Thyroid gland (tissue), 4 donors: ENCODE results near the gene SLC7A7. TPM values are rescaled to one million over a fixed set of nuclear protein-coding genes. Genes with fewer than 3 reads are reported as not detected.
"Not testable (repeated sequence)": the region's sequence is repeated elsewhere in the genome, so short reads cannot be mapped to it uniquely, and the experiment has no call there.

Source experiments
- DNase-seq, 2 donors: peaks; one replicate each; pipeline ENCODE4 v3.0.0-alpha.2; 2019
- H3K27ac ChIP-seq, 3 donors: fragments of 200-600 bp; sonication (generic); 1 replicate in 2 of 3; 2 replicates in 1 of 3; pipeline ENCODE4 v1.5.1; 2016 to 2019; ENCODE audit warnings: mild to moderate bottlenecking in 1 of 3, moderate library complexity in 1 of 3
- H3K27me3 ChIP-seq: fragments of 200-600 bp; sonication (generic); one replicate; pipeline ENCODE4 v1.5.1; 2019
- H3K36me3 ChIP-seq, 2 donors: fragments of 200-600 bp; sonication (generic); one replicate each; pipeline ENCODE4 v1.5.1; 2016 to 2019
- H3K4me1 ChIP-seq, 2 donors: fragments of 200-600 bp; sonication (generic); one replicate each; pipeline ENCODE4 v1.5.1; 2017 to 2019
- H3K4me3 ChIP-seq, 3 donors: fragments of 200-600 bp; sonication (generic); replicated peaks in 1 of 3; 1 replicate in 2 of 3; 2 replicates in 1 of 3; pipeline ENCODE4 v1.5.1; 2016; ENCODE audit warnings: mild to moderate bottlenecking in 1 of 3
- H3K9me3 ChIP-seq: fragments of 200-600 bp; sonication (generic); one replicate; pipeline ENCODE4 v1.5.1; 2017
- POLR2A ChIP-seq, 2 donors: fragments of 450-650 bp; IDR thresholded peaks; one replicate each; pipeline ENCODE4 v1.6.1; 2017; ENCODE audit warnings: antibody characterized with exemption in 2 of 2, mild to moderate bottlenecking in 2 of 2, moderate library complexity in 1 of 2
- WGBS, 2 donors: methylation state at CpG; one replicate each; pipeline ENCODE4 v1.1.5; 2017; 5-methylcytosine and 5-hydroxymethylcytosine counted together
- intact Hi-C: fragments of 100-400 bp; cut with DNase I; formaldehyde crosslinking; loops from one replicate; pipeline ENCODE4 v1.15.1; 2023
- small RNA-seq: library from RNA; depleted of rRNA; stranded (forward); fragments of <200 nt; gene quantifications from one replicate; pipeline ENCODE3, GENCODE V24; 2016
- total RNA-seq, 4 donors: library from RNA; depleted of rRNA; stranded (reverse); fragments of >200 nt; gene quantifications; one replicate each; pipeline ENCODE4 v1.2.3, GENCODE V29; 2016
- TF ChIP-seq, protein P1 (sequence below), 6 experiments: fragments of 200-600 bp in 3 of 6; fragments of 450-650 bp in 3 of 6; sonication (generic) in 3 of 6; IDR thresholded peaks; one replicate each; pipeline ENCODE4 v1.5.1; 2016 to 2019; ENCODE audit warnings: antibody characterized with exemption in 6 of 6, mild to moderate bottlenecking in 2 of 6, inconsistent platforms in 1 of 6, moderate library complexity in 1 of 6

SLC7A7 gene
- total RNA-seq, 4 donors from 2014 or later = 8.4 to 15.1 (median 13.7) TPM

DNA sequence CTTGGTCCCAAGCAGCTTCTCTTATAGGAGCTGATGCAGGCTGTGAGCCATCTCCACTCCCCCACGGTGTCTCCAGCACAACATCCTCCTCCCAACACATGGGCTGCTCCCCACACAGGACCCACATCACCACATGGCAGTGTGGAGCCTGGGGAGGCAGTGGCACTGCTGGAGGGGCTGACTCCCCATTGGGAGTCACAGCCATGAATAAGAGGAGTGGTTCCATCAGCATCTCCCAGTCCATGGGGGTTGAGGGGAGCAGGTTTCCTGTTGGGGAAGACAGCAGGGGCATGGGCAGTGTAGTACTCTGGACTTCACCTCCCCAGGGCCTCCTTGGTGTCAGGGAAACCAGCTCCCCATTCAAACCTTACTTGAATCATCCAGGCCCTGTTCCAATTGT lies 89.2 kb downstream of the SLC7A7 start:
- no peaks in the 10 kb centered on the region for H3K27me3 ChIP-seq
- DNase-seq = no peak
- H3K27ac ChIP-seq = no peak overlapping the region
- H3K4me3 ChIP-seq = no peak overlapping the region
- intact Hi-C loops = no loop called here
- 75 to 100% methylated on average over 1 of the region's 1 CpG for WGBS, 2 donors
- TF ChIP-seq POLR2A (IDR thresholded peaks at IDR 0.05) = no peak
- TF ChIP-seq, protein P1, sequence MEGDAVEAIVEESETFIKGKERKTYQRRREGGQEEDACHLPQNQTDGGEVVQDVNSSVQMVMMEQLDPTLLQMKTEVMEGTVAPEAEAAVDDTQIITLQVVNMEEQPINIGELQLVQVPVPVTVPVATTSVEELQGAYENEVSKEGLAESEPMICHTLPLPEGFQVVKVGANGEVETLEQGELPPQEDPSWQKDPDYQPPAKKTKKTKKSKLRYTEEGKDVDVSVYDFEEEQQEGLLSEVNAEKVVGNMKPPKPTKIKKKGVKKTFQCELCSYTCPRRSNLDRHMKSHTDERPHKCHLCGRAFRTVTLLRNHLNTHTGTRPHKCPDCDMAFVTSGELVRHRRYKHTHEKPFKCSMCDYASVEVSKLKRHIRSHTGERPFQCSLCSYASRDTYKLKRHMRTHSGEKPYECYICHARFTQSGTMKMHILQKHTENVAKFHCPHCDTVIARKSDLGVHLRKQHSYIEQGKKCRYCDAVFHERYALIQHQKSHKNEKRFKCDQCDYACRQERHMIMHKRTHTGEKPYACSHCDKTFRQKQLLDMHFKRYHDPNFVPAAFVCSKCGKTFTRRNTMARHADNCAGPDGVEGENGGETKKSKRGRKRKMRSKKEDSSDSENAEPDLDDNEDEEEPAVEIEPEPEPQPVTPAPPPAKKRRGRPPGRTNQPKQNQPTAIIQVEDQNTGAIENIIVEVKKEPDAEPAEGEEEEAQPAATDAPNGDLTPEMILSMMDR (IDR thresholded peaks at IDR 0.05) = no peak
- no peaks in the 10 kb centered on the region for H3K4me1 ChIP-seq
- H3K9me3 ChIP-seq = no peaks in the 10 kb centered on the region
- no peaks in the 10 kb centered on the region for H3K36me3 ChIP-seq

DNA sequence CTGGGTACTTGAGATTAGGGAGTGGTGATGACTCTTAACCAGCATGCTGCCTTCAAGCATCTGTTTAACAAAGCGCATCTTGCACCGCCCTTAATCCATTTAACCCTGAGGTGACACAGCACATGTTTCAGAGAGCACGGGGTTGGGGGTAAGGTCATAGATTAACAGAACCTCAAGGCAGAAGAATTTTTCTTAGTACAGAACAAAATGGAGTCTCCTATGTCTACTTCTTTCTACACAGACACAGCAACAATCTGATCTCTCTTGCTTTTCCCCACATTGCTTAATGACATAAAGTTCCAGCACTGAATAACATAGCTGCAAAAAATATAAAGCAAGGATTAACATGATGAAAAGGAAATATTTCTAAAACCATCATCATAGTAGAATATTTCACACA lies 89.9 kb downstream of the SLC7A7 start:
- not testable (repeated sequence) for DNase-seq, H3K27ac ChIP-seq
- 25 to 32% methylated on average over 3 of the region's 3 CpGs for WGBS, 2 donors

DNA sequence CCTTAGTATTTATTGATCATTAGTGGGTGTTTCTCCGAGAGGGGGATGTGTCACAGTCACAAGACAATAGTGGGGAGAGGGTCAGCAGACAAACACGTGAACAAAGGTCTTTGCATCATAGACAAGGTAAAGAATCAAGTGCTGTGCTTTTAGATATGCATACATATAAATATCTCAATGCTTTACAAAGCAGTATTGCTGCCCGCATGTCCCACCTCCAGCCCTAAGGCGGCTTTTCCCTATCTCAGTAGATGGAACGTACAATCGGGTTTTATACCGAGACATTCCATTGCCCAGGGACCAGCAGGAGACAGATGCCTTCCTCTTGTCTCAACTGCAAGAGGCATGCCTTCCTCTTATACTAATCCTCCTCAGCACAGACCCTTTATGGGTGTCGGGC lies 90.4 kb downstream of the SLC7A7 start:
- H3K27ac ChIP-seq, H3K4me1 ChIP-seq, DNase-seq, H3K4me3 ChIP-seq, H3K36me3 ChIP-seq, H3K27me3 ChIP-seq, H3K9me3 ChIP-seq, intact Hi-C loops: not testable (repeated sequence)
- 73 to 74% methylated on average over 8 of the region's 8 CpGs for WGBS, 2 donors

More for the DNA sequence above, 89.9 kb downstream of the SLC7A7 start:
- H3K27me3 ChIP-seq, H3K4me3 ChIP-seq, H3K4me1 ChIP-seq, H3K36me3 ChIP-seq, H3K9me3 ChIP-seq, intact Hi-C loops: not testable (repeated sequence)

DNA sequence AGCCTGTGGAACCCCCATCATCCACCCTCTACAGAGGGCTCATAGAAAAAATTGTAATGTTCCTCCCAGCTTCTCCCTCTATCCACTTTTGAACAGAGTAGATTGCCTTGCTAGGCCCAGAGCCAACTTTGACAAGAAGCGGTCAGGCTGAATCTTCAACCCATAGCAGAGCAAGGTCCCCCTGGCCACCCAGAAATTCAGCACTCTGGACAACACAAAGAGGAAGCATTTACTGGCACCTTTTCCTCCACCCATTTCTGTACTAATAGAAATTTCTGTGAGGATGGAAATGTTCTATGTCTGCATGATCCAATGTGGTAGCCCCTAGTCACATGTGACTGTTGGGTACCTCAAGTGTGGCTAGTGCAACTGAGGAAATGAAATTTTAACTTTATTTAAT lies 91.4 kb downstream of the SLC7A7 start:
- Histone ChIP-seq H3K27ac (no peak overlapping the region), H3K4me3 (no peak overlapping the region), H3K4me1 (no peaks in the 10 kb centered on the region), H3K36me3 (no peaks in the 10 kb centered on the region), H3K9me3 (no peaks in the 10 kb centered on the region), H3K27me3 (no peaks in the 10 kb centered on the region)
- TF ChIP-seq, protein P1 (IDR thresholded peaks at IDR 0.05) = no peak
- no peak for TF ChIP-seq POLR2A (IDR thresholded peaks at IDR 0.05)
- WGBS, 2 donors = 78 to 100% methylated on average over 1 of the region's 1 CpG
- DNase-seq = no peak
- intact Hi-C loops = no loop called here

Small RNA genes lying within 50 kb of the gene (small RNA-seq; reads per million reads assigned to genes)
- not detected for gene RF00019
- not detected for gene RF00588

Other genes with a start within 250 kb of the SLC7A7 start
- gene DAD1, start 226.2 kb downstream of the SLC7A7 start, total RNA-seq = 100 to 1,000 TPM; 235 to 430 (median 335) TPM
- gene ABHD4, start 217.1 kb downstream of the SLC7A7 start, total RNA-seq = 10 to 100 TPM; 31.5 to 66.4 (median 53.7) TPM
- not detected for gene OR6J1, start 171.1 kb downstream of the SLC7A7 start, total RNA-seq
- gene OXA1L, start 48.7 kb downstream of the SLC7A7 start, total RNA-seq = 100 to 1,000 TPM; 104 to 131 (median 117) TPM
- 100 to 1,000 TPM in 2 of 4 donors, 10 to 100 TPM in 2; 43.7 to 166 (median 76.3) TPM for gene MRPL52, start 14.5 kb upstream of the SLC7A7 start, total RNA-seq
- 100 to 1,000 TPM in 1 of 4 donors, 10 to 100 TPM in 3; 59.7 to 119 (median 88.5) TPM for gene MMP14, start 21.1 kb upstream of the SLC7A7 start, total RNA-seq
- gene LRP10, start 56.3 kb upstream of the SLC7A7 start, total RNA-seq = 100 to 1,000 TPM; 107 to 143 (median 121) TPM
- gene REM2, start 67.8 kb upstream of the SLC7A7 start, total RNA-seq = 1 to 10 TPM in 1 of 4 donors, under 1 TPM in 2, not detected in 1; 0.54 to 1.2 (median 0.89) TPM
- gene RBM23, start 103.7 kb upstream of the SLC7A7 start, total RNA-seq = 1,000 to 10,000 TPM in 2 of 4 donors, 100 to 1,000 TPM in 2; 157 to 1,409 (median 683) TPM
- 10 to 100 TPM; 60.7 to 73.8 (median 63.2) TPM for gene PRMT5, start 113.9 kb upstream of the SLC7A7 start, total RNA-seq
- gene HAUS4, start 141.7 kb upstream of the SLC7A7 start, total RNA-seq = 10 to 100 TPM; 25.7 to 40.8 (median 40.0) TPM
- gene AJUBA, start 167.1 kb upstream of the SLC7A7 start, total RNA-seq = 10 to 100 TPM; 18.4 to 40.5 (median 34.8) TPM
- 10 to 100 TPM; 11.6 to 20.6 (median 15.4) TPM for gene C14orf93, start 194.7 kb upstream of the SLC7A7 start, total RNA-seq
- 100 to 1,000 TPM in 2 of 4 donors, 10 to 100 TPM in 2; 75.7 to 215 (median 113) TPM for gene PSMB5, start 219.5 kb upstream of the SLC7A7 start, total RNA-seq
- not detected for gene PSMB11, start 226.8 kb upstream of the SLC7A7 start, total RNA-seq
- 1 to 10 TPM; 2.9 to 7.8 (median 5.6) TPM for gene CDH24, start 242.1 kb upstream of the SLC7A7 start, total RNA-seq